ENCODE measurements around the gene TRMT112. TPM values are rescaled to one million over a fixed set of nuclear protein-coding genes. Genes with fewer than 3 reads are reported as not detected.
A peak's percentile ranks its signal among the peaks of the same experiment; 100 is the strongest.

TRMT112 gene
- total RNA-seq, 1 donor from 2014 or later, result 151 TPM

GRCh38 chr11:64296830-64297698 lies 20.3 kb downstream of the TRMT112 start:
- DNase-seq (ENCODE audit: low spot score), result no peak

- DNase-seq (ENCODE audit: low spot score), result no peak
Measured at GRCh38 chr11:64296236-64296635, 21.1 kb downstream of the TRMT112 start.

GRCh38 chr11:64295760-64296159 lies 21.6 kb downstream of the TRMT112 start:
- DNase-seq (ENCODE audit: low spot score), result no peak

- no peak for DNase-seq (ENCODE audit: low spot score)
Measured at GRCh38 chr11:64294774-64295173, 22.6 kb downstream of the TRMT112 start.

GRCh38 chr11:64292460-64293254 lies 24.7 kb downstream of the TRMT112 start:
- DNase-seq (ENCODE audit: low spot score), result no peak

DNA sequence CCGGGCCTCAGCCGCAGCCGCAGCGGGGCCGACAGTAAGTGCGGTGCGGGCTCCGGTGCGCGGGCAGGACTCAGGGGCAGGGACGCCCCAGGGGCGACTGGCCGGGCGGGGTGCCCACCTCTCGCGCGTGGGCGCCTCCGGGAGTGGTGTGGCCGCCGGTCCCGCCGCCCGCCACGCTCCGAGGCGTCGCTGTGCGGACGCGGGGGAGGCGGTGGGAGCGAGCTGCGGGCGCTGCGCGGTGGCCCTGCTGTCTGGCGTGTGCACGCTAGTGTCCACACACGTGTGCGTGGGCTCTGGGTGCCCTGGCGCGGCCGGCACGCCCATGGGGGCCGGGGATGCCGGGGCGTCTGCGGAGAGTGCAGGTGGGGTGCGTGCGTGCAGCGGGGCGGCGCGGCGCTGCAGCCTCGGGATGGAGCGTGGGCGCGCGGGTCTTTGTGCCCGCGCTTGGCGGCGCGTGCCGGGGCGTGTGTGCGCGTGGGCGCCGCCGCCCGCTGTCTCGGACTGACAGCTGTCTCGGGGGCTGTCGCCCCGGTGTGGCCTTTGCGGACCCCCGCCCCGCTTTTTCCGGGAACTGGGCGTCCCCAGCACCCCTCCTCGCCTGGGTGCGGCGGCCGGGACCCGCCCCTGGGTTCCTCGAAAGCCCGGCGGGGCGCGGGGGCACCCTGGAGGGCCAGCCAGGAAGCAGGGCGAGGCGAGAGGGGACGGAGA lies 25.5 kb downstream of the TRMT112 start:
- no peak for DNase-seq (ENCODE audit: low spot score)

DNA sequence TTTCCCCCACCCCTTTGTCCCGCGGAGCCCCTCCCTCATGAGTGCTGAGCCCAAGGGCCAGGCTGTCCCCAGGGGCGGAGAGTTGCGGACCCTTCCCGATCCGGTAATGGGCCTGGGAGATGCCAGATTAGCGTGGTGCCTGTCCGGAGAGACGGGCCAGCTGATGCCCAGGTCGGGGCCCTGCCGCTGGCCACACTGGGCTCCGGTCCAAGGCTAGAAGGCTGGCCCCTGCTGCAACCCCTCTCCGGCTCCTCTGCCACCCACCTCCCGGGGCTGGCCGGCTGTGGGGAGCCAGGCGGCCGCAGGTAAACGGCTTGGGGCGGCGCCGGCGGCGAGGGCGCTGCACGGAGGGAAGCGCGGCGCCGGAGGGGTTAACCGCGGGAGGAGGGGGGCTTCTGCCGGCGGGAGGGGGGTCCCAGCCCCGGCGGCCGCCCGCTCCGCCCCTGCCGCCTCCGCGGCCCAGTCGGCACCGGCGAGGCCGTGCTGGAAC lies 26.1 kb downstream of the TRMT112 start, which contains the start of gene KCNK4:
Gene KCNK4 (plus strand): TSS at position 41 of the 490 bp plus-strand sequence. CDS start 1,717 bp downstream, outside the sequence.
- DNase-seq (ENCODE audit: low spot score), result no peak

DNA sequence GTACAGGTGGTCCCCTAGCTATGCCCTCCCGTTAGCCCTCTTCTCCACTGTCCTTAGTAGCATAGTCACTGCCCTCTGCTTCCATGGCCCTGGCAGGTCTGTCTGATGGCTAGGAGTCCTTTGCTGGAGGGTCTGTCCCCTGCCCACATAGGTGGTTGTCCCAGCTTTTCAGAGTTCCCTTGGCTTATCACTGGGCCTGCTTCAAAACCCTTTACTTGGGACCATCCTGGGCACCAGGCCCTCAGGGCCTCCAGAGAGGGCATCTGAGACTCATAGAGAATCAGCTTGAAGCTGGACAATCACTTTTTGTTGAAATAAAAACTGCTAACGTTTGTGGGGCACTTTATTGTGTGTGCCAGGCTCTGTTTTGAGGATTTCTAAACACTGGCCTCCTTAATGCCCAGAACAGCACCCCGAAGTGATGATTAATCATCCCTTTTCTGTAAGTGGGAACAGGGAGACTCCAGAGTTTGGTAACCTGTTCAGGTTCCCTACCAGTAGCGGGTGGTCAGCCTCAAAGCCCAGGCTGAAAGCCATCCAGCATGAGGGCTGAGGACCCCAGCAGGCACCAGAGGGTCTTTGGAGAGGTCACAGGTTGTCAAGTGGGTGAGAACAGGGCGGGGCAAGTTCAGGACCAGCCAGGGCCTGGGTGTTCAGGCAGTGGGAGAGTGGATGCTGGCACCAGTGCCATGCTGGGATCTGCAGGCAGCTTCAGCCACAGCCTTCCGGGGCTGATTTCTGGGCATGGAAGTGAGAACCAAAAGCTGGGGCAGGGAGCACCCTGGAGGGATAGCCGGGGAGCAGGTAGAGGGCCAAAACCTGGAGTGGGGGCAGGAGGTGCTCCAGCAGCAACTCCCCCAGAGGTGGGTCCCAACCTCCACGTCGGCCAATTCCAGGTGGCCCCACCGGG lies 26.8 kb downstream of the TRMT112 start:
- DNase-seq (ENCODE audit: low spot score), result no peak

DNA sequence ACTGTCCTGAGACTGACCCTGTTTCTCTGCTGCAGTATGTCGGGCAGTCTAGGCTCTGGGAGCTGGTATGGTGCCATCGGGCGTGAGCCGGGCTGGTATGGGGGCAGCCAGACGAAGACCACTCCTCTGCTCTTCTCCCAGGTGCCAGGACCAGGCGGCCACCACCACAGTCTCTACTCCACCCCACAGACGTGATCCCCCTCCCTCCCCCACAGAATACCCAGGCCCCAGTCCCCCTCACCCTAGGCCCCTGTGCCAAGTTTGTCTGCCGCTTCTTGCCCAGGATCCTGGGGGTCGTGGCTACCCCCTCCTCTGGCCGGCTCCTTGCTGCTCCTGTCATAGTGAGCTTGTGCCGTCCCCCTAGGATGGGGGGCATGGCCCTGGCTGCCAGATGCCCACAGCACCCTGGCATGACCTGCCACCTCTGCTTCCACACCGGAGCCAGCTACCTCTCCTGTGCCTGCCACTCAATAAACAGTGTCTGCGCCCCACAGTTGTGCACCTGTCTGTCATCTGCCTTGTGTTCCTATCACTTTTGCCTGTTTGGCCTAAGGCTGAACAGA lies 28.3 kb downstream of the TRMT112 start:
- DNase-seq (ENCODE audit: low spot score), result no peak

DNA sequence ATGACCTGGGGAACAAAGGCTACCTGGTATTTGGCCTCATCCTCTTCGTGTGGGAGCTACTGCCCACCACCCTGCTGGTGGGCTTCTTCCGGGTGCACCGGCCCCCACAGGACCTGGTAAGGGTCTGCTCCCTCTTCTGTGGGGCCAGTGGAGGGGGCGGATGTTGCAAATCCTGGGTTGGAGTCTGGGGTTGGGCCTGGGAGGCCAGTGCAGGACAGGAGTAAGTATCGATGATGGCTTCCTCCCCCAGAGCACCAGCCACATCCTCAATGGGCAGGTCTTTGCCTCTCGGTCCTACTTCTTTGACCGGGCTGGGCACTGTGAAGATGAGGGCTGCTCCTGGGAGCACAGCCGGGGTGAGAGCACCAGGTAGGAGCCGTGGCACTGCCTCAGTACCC lies 29.0 kb downstream of the TRMT112 start:
- no peak for DNase-seq (ENCODE audit: low spot score)

- no peak for DNase-seq (ENCODE audit: low spot score)
Measured at GRCh38 chr11:64287676-64288352, 29.5 kb downstream of the TRMT112 start.

DNA sequence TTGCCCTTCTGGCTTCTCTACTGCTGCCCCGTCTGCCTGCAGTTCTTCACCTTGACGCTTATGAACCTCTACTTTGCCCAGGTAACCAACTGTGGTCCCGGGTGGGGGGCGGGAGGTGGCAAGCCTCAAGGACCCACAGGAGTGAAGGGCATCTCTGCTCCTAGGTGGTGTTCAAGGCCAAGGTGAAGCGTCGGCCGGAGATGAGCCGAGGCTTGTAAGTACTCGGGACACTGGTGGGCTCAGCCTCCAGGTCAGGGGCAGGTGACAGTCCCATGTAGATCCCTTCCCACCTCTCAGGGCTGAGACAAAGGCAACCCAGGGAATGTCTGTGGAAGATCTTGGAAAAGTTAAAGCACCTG lies 30.6 kb downstream of the TRMT112 start:
- DNase-seq (ENCODE audit: low spot score), result no peak

DNA sequence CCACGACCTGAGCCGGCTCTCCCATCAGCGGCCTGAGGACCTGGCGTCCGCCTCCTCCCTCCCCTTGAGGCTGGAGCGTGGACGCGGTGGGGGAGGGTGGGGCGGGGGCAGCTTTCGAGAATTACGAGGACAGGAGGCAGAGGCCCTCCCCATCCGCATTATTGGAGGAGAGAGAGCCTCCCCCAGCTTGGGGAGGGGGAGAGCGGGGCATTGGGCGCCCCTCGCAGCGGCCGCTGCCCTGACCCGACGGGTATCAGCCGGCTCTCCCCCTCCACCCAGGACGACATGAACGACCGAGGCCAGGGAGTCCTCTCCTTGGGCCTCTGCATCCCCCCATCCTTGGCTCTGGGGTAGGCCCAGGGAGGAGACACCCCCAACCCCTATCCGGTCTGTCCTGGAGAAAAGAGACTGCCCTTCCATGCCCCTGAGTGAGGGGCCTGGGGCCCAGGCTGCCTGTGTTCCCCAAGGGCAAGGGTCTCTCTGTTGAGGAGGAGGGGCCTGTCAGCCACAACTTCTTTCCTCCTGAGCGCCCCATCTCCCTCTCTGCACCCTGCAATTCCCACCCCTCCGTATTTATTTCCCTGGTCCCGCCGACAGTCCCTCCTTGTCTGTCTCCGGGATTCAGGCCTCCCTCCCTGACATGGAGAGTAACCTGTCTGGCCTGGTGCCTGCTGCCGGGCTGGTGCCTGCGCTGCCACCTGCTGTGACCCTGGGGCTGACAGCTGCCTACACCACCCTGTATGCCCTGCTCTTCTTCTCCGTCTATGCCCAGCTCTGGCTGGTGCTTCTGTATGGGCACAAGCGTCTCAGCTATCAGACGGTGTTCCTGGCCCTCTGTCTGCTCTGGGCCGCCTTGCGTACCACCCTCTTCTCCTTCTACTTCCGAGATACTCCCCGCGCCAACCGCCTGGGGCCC lies 31.2 kb downstream of the TRMT112 start:
- DNase-seq (ENCODE audit: low spot score), result no peak

DNA sequence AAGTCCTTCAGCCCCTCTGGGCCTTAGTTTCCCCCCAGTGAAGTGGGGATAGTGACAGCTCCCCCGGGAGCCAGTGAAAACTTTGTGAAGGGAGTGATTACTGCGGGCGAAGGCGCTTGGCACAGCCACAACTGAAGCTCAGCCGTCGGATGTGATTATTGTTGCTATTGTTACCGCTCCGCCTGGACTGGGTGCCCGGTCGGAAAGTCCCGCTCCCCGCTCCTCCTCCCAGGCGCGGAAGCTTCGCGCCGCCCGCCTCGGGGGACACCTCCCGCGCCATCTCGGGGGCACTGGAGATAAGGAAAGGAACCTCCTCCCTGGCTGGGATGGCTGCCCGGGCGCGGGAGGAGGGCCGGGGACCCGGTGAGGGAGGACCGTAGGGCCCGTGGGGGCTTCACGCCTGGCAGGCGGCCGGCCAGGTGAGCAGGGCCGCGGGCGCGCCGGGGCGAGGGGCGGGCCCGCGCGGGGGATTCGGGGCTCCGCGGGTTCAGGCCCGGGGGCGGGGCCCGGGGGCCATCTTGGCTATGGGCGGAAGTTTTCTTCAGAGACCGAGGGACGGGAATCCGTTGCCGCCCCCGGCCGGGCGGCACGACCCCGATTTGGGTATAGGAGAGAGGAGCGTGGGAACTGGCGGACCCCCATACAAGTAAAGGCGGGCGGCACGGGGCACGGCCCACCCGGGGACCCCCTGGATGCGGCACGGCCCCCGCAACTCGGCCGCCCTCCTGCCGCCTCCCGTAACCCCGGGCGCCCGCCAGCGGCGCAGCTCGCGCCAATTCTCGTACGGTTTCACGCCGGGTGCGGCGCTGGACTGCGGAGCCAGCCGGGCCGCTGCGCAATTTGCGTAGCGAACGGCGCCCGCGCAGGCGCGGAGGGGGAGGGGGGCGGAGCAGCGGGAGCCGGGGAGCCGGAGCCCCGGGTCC lies 32.1 kb downstream of the TRMT112 start, which contains the start of gene GPR137:
Gene GPR137 (plus strand): TSS at position 887 of the 923 bp plus-strand sequence. CDS start 677 bp downstream, outside the sequence.
- DNase-seq (ENCODE audit: low spot score), result peak; percentile 97

GRCh38 chr11:64284048-64284961 lies 33.1 kb downstream of the TRMT112 start, which contains the start of gene BAD:
BAD (minus strand) TSS chr11:64284665; CDS start chr11:64284368, 297 bp downstream.
- DNase-seq (ENCODE audit: low spot score), result peak; percentile 98

- DNase-seq (ENCODE audit: low spot score), result no peak
Measured at GRCh38 chr11:64283092-64283491, 34.3 kb downstream of the TRMT112 start.

All from mesenteric fat pad (tissue), 1 donor.